GM12892 (cell line): ENCODE measurements around the gene PLSCR4.

Experiments used
- POLR2A ChIP-seq: IDR thresholded peaks from 2 replicates; pipeline ENCODE4 v1.6.1; 2011; ENCODE audit warnings: low read depth, low read length, control low read depth
- POLR2AphosphoS5 ChIP-seq: IDR thresholded peaks from 2 replicates; pipeline ENCODE4 v1.6.1; 2011; ENCODE audit warnings: low read depth, low read length, control low read depth
- TAF1 ChIP-seq: IDR thresholded peaks from 2 replicates; pipeline ENCODE4 v1.6.1; 2011; ENCODE audit warnings: low read depth, mild to moderate bottlenecking, control low read depth, low read length, borderline replicate concordance

DNA sequence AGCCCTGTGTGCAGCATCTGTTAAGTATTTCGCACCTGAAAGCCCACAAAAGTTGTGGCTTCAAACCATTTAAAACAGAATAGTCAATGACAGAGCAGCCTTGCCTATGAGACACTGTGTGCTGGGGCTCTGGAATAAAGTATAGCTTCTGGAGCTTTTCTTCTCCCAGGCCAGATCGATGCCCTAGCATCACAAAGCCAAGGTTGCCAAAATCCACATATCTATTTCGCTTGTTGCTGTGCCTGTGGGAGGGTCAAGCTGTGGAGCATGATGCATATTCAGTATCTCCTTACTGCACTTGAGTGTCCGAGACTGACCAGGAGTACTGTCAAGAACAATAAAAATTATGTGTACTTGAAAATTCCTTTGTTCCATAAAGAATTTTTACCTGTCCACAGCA, 97.5 kb downstream of the PLSCR4 start:
- TF ChIP-seq POLR2A (no peak), POLR2AphosphoS5 (no peak), TAF1 (no peak)
